VCaP (cell line): ENCODE data around the gene RHBDL1.

Experiments
- H3K27ac ChIP-seq: fragments of 450-650 bp; 2 replicates; pipeline ENCODE4 v1.5.1; 2017
- TF ChIP-seq, protein P1 (sequence below): fragments of 450-650 bp; conservative IDR thresholded peaks from 2 replicates; pipeline ENCODE4 v1.5.1; 2017; ENCODE audit warnings: mild to moderate bottlenecking, moderate library complexity

Gene RHBDL1

DNA sequence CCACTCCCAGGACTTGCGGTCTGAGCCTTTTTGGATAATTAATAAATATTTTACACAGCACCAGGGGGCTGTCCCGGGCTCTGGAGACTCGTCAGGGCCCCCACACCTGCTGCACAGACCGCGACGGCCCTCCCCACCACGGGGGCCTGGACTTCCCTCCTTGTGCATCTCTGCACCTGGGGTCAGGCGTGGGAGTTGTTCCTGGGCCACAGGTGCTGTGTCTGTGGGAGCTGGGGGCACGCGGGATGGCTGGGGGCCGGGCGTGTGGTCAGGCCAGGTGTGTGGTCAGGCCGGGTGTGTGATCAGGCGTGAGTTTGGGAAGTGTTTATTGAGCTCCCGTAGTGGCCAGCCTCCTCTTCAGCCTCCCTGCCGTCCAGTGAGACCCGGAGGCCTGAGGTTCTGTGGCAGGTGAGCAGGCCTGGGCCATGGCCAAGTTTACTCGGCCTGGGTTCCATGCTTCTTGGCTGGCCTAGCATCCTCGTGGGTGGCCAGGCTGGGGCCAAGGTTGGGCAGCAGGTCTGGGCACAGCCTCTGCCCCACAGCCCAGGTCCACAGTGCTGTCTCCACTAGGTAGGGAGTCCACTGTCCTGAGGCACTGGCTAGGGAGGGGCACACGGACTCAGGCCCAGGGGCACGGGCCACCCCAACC, 2.9 kb downstream of the RHBDL1 start:
- peak overlapping the region; percentile 91 for H3K27ac ChIP-seq
- TF ChIP-seq, protein P1, sequence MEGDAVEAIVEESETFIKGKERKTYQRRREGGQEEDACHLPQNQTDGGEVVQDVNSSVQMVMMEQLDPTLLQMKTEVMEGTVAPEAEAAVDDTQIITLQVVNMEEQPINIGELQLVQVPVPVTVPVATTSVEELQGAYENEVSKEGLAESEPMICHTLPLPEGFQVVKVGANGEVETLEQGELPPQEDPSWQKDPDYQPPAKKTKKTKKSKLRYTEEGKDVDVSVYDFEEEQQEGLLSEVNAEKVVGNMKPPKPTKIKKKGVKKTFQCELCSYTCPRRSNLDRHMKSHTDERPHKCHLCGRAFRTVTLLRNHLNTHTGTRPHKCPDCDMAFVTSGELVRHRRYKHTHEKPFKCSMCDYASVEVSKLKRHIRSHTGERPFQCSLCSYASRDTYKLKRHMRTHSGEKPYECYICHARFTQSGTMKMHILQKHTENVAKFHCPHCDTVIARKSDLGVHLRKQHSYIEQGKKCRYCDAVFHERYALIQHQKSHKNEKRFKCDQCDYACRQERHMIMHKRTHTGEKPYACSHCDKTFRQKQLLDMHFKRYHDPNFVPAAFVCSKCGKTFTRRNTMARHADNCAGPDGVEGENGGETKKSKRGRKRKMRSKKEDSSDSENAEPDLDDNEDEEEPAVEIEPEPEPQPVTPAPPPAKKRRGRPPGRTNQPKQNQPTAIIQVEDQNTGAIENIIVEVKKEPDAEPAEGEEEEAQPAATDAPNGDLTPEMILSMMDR = no peak

DNA sequence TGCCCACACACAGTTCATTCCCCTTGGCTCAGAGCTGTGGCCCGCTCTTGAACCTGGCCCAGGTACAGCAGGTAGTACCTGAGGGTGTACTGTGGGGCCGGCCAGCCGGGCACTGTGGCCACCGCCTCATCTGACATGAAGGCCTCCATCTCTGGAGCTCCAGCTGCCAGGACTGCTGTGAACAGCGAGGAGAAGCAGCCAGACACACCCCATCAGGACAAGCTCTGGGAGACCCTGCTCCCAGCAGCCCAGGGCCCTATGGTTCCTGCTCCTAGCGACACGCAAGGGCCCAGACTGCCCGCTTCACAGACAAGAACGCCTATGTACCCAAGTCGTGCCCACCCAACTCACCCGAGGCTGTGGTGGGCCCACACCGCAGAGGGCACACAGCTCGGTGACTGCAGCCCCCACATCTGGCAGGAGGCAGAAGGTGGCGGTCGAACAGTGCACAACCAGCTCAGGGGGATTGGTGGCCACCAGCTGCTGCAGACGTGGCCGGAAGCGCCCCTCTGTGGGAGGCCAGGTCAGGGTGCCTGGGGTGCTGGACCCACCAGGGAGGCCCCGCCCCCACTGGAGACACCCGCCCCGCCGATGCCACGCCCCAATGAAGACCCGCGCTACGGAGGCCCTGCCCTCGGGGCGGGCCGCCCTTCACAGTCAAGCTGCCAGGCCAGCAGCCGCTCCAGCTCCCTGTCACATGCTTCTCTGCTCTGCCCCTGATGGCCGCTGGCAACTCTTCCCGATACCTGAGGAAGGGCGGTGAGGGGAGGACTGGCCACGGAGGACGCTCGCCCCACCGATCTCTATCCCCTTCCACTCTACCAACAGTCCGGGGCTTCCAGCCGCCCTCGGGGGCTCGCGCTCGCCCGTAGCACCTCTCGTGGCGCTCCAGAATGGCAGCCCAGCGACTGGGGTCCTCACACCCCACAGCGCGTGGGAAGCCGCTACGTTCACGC, 3.7 kb downstream of the RHBDL1 start:
- H3K27ac ChIP-seq = peak overlapping the region; percentile 91
- TF ChIP-seq, protein P1 = no peak

DNA sequence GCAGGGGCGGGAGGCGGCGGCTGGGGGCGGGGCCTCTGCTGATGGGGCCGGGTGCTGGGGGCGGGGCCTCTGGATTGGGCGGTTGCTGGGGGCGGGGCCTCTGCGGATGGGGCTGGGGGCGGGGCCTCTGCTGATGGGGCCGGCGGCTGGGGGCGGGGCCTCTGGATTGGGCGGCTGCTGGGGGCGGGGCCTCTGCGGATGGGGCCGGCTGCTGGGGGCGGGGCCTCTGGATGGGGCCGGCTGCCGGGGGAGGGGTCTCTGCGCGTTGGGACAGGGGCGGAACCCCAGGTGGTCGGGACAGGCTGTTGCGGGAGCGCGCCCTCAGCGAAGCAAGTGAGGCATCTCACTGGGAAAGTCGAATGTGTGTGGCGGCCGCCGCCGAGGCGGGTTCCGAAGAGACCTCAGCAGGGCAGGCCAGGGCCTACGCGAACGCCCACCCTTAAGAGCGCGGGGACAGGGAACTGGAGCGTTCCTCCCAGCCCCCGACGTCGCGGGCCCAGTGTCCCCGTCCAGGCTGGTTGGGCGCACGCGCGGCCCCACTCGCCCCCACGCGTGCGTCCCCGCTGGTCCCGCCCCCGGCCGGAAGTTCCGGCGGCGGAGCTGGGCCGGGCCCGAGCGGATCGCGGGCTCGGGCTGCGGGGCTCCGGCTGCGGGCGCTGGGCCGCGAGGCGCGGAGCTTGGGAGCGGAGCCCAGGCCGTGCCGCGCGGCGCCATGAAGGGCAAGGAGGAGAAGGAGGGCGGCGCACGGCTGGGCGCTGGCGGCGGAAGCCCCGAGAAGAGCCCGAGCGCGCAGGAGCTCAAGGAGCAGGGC, 4.5 kb downstream of the RHBDL1 start, which contains the start of gene STUB1:
TSS of gene STUB1 (plus strand) at position 597 of the 811 bp plus-strand sequence. CDS start at position 713, 116 bp downstream.
- H3K27ac ChIP-seq = peak within 1 kb of the TSS; percentile 91
- TF ChIP-seq, protein P1 = no peak

DNA sequence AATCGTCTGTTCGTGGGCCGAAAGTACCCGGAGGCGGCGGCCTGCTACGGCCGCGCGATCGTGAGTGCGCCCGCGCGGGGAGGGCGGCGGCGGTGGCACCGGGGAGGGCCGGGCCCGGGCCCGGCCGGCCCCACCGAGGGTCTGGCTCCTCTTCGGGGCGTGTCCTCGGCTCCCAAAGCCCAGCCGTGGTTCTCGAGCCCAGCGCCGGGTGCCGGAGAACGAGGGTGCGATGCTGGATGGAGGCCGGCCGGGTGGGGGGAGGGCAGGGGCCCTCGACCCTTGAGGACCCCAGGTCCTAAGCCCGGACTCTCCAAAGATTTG, 5.1 kb downstream of the RHBDL1 start:
- TF ChIP-seq, protein P1 = no peak
- H3K27ac ChIP-seq = peak overlapping the region; percentile 91

DNA sequence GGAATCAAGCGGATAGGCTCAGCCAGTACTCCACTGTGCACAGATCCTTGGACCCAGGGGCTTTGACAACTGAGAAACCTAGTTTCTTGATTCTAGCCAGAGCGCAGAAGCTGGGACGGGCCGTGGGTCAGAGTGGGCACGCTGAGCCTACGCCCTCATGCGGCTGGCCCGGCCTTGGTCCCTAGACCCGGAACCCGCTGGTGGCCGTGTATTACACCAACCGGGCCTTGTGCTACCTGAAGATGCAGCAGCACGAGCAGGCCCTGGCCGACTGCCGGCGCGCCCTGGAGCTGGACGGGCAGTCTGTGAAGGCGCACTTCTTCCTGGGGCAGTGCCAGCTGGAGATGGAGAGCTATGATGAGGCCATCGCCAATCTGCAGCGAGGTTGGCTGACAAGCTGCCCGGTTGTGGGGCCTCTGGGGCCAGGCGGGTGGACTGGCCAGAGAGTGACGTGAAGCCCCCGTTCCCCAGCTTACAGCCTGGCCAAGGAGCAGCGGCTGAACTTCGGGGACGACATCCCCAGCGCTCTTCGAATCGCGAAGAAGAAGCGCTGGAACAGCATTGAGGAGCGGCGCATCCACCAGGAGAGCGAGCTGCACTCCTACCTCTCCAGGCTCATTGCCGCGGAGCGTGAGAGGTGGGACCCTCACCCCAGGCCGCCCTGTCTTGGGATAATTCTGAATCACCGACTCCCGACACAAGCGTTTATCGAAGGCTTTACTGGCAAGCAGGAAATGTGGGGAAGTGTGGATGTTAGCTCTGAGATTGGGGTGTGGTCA, 5.7 kb downstream of the RHBDL1 start:
- H3K27ac ChIP-seq = peak overlapping the region; percentile 91
- TF ChIP-seq, protein P1 = no peak

DNA sequence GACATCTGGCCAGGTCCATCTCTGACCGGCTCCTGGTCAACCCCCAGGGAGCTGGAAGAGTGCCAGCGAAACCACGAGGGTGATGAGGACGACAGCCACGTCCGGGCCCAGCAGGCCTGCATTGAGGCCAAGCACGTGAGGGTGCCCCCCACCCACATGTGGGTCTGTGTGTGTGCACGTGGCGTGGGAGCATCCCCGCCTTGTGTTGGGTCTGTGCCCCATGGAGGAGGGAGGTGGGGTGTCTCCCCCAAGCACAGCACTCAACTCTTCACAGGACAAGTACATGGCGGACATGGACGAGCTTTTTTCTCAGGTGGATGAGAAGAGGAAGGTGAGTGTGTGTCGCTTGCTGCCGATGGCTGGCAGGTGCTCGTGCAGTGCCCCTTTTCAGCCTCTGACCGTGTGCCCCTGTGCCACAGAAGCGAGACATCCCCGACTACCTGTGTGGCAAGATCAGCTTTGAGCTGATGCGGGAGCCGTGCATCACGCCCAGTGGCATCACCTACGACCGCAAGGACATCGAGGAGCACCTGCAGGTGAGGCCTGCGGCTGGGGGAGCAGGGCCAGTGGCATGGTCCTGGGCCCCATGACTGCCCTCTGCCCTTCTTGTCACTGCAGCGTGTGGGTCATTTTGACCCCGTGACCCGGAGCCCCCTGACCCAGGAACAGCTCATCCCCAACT, 6.4 kb downstream of the RHBDL1 start:
- peak overlapping the region; percentile 91 for H3K27ac ChIP-seq
- TF ChIP-seq, protein P1 = no peak
